ENCODE data around the gene ARMH4.

- no peak for TF ChIP-seq CTCF (IDR thresholded peaks at IDR 0.05 in 4 of 5, conservative IDR thresholded peaks at IDR 0.05 in 1 of 5)
- no peak for TF ChIP-seq POLR2A (IDR thresholded peaks at IDR 0.05)
These were observed 30.4 kb downstream of the ARMH4 start for GRCh38 chr14:58121530-58122186.
